Fibroblast of peridontal ligament (primary cell): ENCODE measurements around the gene ESYT1.
A peak's percentile ranks its signal among the peaks of the same experiment; 100 is the strongest.

ENCODE experiments used
- DNase-seq: peaks from one replicate; pipeline ENCODE4 v3.0.0-alpha.2; 2010; ENCODE audit errors: extremely low read depth

ESYT1 gene

GRCh38 chr12:56188131-56188777 lies 60.2 kb downstream of the ESYT1 start:
- DNase-seq: no peak

GRCh38 chr12:56188778-56189098 lies 60.7 kb downstream of the ESYT1 start:
- DNase-seq: no peak

- DNase-seq: peak; percentile 80
Observed at GRCh38 chr12:56189099-56189917, 61.2 kb downstream of the ESYT1 start, which contains the start of gene SMARCC2. Gene SMARCC2 (minus strand): TSS chr12:56189483. CDS start chr12:56189461, 22 bp downstream.

GRCh38 chr12:56189918-56190694 lies 62.0 kb downstream of the ESYT1 start:
- DNase-seq: peak; percentile 86

- DNase-seq: peak; percentile 40
Observed at GRCh38 chr12:56190695-56191155, 62.7 kb downstream of the ESYT1 start.

GRCh38 chr12:56192582-56192981 lies 64.5 kb downstream of the ESYT1 start:
- DNase-seq: no peak

- peak; percentile 93 for DNase-seq
Observed at GRCh38 chr12:56193025-56193578, 65.0 kb downstream of the ESYT1 start.
